HepG2 (cell line): ENCODE data around the gene MST1R. TPM values are rescaled to one million over a fixed set of nuclear protein-coding genes. Genes with fewer than 3 reads are reported as not detected.

Experiments
- AKAP8 ChIP-seq: sonication (generic); formaldehyde crosslinking; IDR thresholded peaks from 2 replicates; pipeline ENCODE4 v1.5.1; 2020; ENCODE audit warnings: mild to moderate bottlenecking, missing genetic modification reagents
- ARNT ChIP-seq: fragments of 450-650 bp; IDR thresholded peaks from 2 replicates; pipeline ENCODE4 v1.6.1; 2017
- ATAD3A ChIP-seq: sonication (generic); formaldehyde crosslinking; IDR thresholded peaks from 2 replicates; pipeline ENCODE4 v1.4.0; 2020; ENCODE audit warnings: missing genetic modification reagents
- BRD4 ChIP-seq: sonication (generic); formaldehyde crosslinking; IDR thresholded peaks from 2 replicates; pipeline ENCODE4 v1.4.0; 2020; ENCODE audit warnings: missing genetic modification reagents
- ELF4 ChIP-seq: sonication (generic); formaldehyde crosslinking; IDR thresholded peaks from 2 replicates; pipeline ENCODE4 v1.5.0; 2020; ENCODE audit warnings: missing genetic modification reagents, mild to moderate bottlenecking, moderate library complexity, borderline replicate concordance
- HDAC2 ChIP-seq: sonication (generic); formaldehyde crosslinking; IDR thresholded peaks from 2 replicates; pipeline ENCODE4 v1.4.0; 2020; ENCODE audit warnings: missing genetic modification reagents
- PAF1 ChIP-seq: IDR thresholded peaks from 2 replicates; pipeline ENCODE4 v1.6.1; 2016; ENCODE audit warnings: missing genetic modification reagents, missing compliant biosample characterization
- TAF15 ChIP-seq: fragments of 200-400 bp; formaldehyde crosslinking; IDR thresholded peaks from one replicate; pipeline ENCODE4 v1.6.1; 2018; ENCODE audit warnings: mild to moderate bottlenecking, low read depth, low read length; ENCODE audit not compliant: poor library complexity, severe bottlenecking
- TOPORS ChIP-seq: sonication (generic); formaldehyde crosslinking; IDR thresholded peaks from 2 replicates; pipeline ENCODE4 v1.8.0; 2023; ENCODE audit warnings: mild to moderate bottlenecking, missing genetic modification reagents
- ZFAT ChIP-seq: sonication (generic); formaldehyde crosslinking; conservative IDR thresholded peaks from 2 replicates; pipeline ENCODE4 v1.8.1; 2023; ENCODE audit warnings: missing genetic modification reagents, inconsistent platforms
- ZFYVE20 ChIP-seq: sonication (generic); formaldehyde crosslinking; IDR thresholded peaks from 2 replicates; pipeline ENCODE4 v1.8.0; 2023; ENCODE audit warnings: low read depth, mild to moderate bottlenecking, moderate library complexity, missing genetic modification reagents, borderline replicate concordance
- ZNF292 ChIP-seq: sonication (generic); formaldehyde crosslinking; IDR thresholded peaks from 2 replicates; pipeline ENCODE4 v1.8.1; 2022; ENCODE audit warnings: mild to moderate bottlenecking, low read depth, missing genetic modification reagents, borderline replicate concordance
- ZNF383 ChIP-seq: sonication (generic); formaldehyde crosslinking; IDR thresholded peaks from 2 replicates; pipeline ENCODE4 v1.4.0; 2020; ENCODE audit warnings: missing genetic modification reagents, mild to moderate bottlenecking, borderline replicate concordance
- ZNF501 ChIP-seq: sonication (generic); formaldehyde crosslinking; IDR thresholded peaks from 2 replicates; pipeline ENCODE4 v1.5.1; 2020; ENCODE audit warnings: mild to moderate bottlenecking, moderate library complexity, missing genetic modification reagents
- ZNF839 ChIP-seq: sonication (generic); formaldehyde crosslinking; IDR thresholded peaks from 2 replicates; pipeline ENCODE4 v1.4.0; 2020; ENCODE audit warnings: missing genetic modification reagents, mild to moderate bottlenecking, borderline replicate concordance
- ZSCAN25 ChIP-seq: sonication (generic); formaldehyde crosslinking; IDR thresholded peaks from 2 replicates; pipeline ENCODE4 v1.8.0; 2022; ENCODE audit warnings: mild to moderate bottlenecking, missing genetic modification reagents
- polyA plus RNA-seq, 8 experiments: library from polyadenylated mRNA; depleted of rRNA in 3 of 8; stranded (reverse) in 7 of 8; unstranded in 1 of 8; fragments of >200 nt; fragmentation: Illumina TruSeq in 4 of 8; extraction: Trizol in 4 of 8; gene quantifications; 2 replicates each; pipeline versions ENCODE4 v1.2.1 to v1.2.3, GENCODE V29; 2011 to 2016; ENCODE audit warnings: low read depth in 4 of 8, missing spikeins in 1 of 8, mixed read lengths in 1 of 8; ENCODE audit not compliant: insufficient read depth in 1 of 8
- total RNA-seq, 5 experiments: library from RNA; depleted of rRNA; stranded (reverse); fragments of >200 nt; fragmentation: Illumina TruSeq; extraction: Trizol; gene quantifications; 2 replicates each; pipeline ENCODE4 v1.2.3, GENCODE V29; 2016; ENCODE audit warnings: low read depth in 1 of 5
- TF ChIP-seq, protein P1 (sequence below): sonication (generic); formaldehyde crosslinking; IDR thresholded peaks from 2 replicates; pipeline ENCODE4 v1.5.0; 2020; ENCODE audit warnings: mild to moderate bottlenecking, missing genetic modification reagents, moderate library complexity
- TF ChIP-seq, protein P2 (sequence below): sonication (generic); formaldehyde crosslinking; IDR thresholded peaks from 2 replicates; pipeline ENCODE4 v1.5.0; 2020; ENCODE audit warnings: mild to moderate bottlenecking, missing genetic modification reagents, borderline replicate concordance
- TF ChIP-seq, protein P3 (sequence below): IDR thresholded peaks from 2 replicates; pipeline ENCODE4 v1.6.1; 2016; ENCODE audit warnings: low read depth, borderline replicate concordance
- TF ChIP-seq, protein P4 (sequence below): sonication (generic); formaldehyde crosslinking; IDR thresholded peaks from 2 replicates; pipeline ENCODE4 v1.4.0; 2020; ENCODE audit warnings: missing genetic modification reagents, borderline replicate concordance
- TF ChIP-seq, protein P5 (sequence below): sonication (generic); formaldehyde crosslinking; IDR thresholded peaks from 2 replicates; pipeline ENCODE4 v1.4.0; 2020; ENCODE audit warnings: missing genetic modification reagents

The MST1R gene
- total and polyA plus RNA-seq, 2 of the 13 experiments (the other 11 are each of a cell fraction or from before 2014, with no cell fraction given): 0.11 to 0.77 TPM

DNA sequence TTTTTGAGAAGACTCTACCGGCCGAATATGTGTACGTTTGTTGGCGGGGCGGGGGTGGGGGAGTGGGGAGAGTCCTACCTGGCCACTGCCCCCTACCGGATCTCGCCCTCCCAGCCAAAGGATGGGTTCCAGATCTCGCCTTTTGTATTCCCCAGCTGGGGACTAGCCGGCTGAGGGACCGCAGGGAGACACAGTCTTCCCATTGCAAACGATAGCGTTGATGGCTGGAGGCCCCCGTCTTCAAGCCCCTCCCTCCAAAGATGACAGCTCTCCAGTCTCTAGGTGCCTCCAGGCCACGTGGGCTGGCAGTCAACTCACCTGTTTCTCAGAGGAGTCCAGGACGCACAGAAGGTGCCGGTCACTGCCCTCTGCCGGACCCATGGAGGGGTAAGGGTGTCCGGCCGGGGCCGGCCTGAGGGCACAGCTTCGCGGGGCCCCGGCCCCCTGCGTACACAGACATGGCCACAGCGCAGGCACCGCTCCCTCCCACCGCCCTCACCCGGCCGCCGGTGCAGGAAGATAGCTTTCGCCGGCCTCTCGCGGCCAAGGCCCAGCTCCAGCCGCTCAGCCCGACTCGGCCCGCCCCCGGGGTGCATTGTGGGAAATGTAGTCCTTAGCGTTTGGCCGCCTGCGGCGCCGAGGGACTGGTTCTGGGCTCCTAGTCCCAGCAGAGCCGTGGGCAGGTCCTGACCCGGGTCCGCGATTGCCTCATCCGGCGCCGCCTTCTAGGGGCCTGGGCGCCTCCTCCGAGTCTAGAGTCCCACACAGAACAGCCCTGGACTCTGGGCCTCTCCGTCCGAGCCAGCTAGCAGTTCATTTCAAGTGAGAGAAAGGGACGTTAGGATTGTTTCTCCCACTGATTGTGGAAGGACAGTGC is 25.9 kb upstream of the MST1R start, which contains the start of gene MON1A (continued):
- TF ChIP-seq, protein P1, sequence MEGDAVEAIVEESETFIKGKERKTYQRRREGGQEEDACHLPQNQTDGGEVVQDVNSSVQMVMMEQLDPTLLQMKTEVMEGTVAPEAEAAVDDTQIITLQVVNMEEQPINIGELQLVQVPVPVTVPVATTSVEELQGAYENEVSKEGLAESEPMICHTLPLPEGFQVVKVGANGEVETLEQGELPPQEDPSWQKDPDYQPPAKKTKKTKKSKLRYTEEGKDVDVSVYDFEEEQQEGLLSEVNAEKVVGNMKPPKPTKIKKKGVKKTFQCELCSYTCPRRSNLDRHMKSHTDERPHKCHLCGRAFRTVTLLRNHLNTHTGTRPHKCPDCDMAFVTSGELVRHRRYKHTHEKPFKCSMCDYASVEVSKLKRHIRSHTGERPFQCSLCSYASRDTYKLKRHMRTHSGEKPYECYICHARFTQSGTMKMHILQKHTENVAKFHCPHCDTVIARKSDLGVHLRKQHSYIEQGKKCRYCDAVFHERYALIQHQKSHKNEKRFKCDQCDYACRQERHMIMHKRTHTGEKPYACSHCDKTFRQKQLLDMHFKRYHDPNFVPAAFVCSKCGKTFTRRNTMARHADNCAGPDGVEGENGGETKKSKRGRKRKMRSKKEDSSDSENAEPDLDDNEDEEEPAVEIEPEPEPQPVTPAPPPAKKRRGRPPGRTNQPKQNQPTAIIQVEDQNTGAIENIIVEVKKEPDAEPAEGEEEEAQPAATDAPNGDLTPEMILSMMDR: peak; percentile 52
- TF ChIP-seq ZFAT (CRISPR knock-in tag) (no peak), ZNF383 (CRISPR knock-in tag) (no peak), ZNF292 (CRISPR knock-in tag) (peak; percentile 35; the same call in 1 of the 2 replicates), ELF4 (CRISPR knock-in tag) (no peak), ARNT (no peak), ZSCAN25 (no peak), PAF1 (CRISPR knock-in tag) (no peak), ZFYVE20 (CRISPR knock-in tag) (no peak), ZNF501 (CRISPR knock-in tag) (peak; percentile 34; the same call in 1 of the 2 replicates), BRD4 (CRISPR knock-in tag) (no peak; the same call in 1 of the 2 replicates), ZNF839 (0 out of 2 replicates have a peak, but pooled peaks have one; percentile 69), TAF15 (no peak), TOPORS (CRISPR knock-in tag) (no peak), AKAP8 (CRISPR knock-in tag) (no peak; the same call in 1 of the 2 replicates), HDAC2 (CRISPR knock-in tag) (peak; percentile 56), ATAD3A (no peak)
- TF ChIP-seq, protein P2, sequence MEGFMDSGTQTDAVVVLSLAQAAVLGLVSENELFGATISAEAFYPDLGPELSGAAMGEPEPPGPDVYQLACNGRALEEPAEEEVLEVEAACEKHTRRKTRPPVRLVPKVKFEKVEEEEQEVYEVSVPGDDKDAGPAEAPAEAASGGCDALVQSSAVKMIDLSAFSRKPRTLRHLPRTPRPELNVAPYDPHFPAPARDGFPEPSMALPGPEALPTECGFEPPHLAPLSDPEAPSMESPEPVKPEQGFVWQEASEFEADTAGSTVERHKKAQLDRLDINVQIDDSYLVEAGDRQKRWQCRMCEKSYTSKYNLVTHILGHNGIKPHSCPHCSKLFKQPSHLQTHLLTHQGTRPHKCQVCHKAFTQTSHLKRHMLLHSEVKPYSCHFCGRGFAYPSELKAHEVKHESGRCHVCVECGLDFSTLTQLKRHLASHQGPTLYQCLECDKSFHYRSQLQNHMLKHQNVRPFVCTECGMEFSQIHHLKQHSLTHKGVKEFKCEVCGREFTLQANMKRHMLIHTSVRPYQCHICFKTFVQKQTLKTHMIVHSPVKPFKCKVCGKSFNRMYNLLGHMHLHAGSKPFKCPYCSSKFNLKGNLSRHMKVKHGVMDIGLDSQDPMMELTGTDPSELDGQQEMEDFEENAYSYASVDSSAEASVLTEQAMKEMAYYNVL (CRISPR knock-in tag): peak; percentile 58; the same call in 1 of the 2 replicates
- TF ChIP-seq, protein P3, sequence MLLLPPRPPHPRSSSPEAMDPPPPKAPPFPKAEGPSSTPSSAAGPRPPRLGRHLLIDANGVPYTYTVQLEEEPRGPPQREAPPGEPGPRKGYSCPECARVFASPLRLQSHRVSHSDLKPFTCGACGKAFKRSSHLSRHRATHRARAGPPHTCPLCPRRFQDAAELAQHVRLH (CRISPR knock-in tag): peak; percentile 47; the same call in 1 of the 2 replicates
- TF ChIP-seq, protein P4, sequence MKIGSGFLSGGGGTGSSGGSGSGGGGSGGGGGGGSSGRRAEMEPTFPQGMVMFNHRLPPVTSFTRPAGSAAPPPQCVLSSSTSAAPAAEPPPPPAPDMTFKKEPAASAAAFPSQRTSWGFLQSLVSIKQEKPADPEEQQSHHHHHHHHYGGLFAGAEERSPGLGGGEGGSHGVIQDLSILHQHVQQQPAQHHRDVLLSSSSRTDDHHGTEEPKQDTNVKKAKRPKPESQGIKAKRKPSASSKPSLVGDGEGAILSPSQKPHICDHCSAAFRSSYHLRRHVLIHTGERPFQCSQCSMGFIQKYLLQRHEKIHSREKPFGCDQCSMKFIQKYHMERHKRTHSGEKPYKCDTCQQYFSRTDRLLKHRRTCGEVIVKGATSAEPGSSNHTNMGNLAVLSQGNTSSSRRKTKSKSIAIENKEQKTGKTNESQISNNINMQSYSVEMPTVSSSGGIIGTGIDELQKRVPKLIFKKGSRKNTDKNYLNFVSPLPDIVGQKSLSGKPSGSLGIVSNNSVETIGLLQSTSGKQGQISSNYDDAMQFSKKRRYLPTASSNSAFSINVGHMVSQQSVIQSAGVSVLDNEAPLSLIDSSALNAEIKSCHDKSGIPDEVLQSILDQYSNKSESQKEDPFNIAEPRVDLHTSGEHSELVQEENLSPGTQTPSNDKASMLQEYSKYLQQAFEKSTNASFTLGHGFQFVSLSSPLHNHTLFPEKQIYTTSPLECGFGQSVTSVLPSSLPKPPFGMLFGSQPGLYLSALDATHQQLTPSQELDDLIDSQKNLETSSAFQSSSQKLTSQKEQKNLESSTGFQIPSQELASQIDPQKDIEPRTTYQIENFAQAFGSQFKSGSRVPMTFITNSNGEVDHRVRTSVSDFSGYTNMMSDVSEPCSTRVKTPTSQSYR: no peak
- TF ChIP-seq, protein P5, sequence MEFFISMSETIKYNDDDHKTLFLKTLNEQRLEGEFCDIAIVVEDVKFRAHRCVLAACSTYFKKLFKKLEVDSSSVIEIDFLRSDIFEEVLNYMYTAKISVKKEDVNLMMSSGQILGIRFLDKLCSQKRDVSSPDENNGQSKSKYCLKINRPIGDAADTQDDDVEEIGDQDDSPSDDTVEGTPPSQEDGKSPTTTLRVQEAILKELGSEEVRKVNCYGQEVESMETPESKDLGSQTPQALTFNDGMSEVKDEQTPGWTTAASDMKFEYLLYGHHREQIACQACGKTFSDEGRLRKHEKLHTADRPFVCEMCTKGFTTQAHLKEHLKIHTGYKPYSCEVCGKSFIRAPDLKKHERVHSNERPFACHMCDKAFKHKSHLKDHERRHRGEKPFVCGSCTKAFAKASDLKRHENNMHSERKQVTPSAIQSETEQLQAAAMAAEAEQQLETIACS (CRISPR knock-in tag): no peak; the same call in 1 of the 2 replicates
